IPS-18a (cell line): Measurements from ENCODE around the gene SAMD3.
"Not testable (repeated sequence)": the region's sequence is repeated elsewhere in the genome, so short reads cannot be mapped to it uniquely, and the experiment has no call there.

ENCODE experiments used
- H3K27ac ChIP-seq: one replicate; pipeline ENCODE4 v1.5.1; 2013; ENCODE audit warnings: low read length
- H3K27me3 ChIP-seq: one replicate; pipeline ENCODE4 v1.6.1; 2013; ENCODE audit warnings: mild to moderate bottlenecking, low read length; ENCODE audit not compliant: control insufficient read depth, insufficient read depth
- H3K36me3 ChIP-seq: one replicate; pipeline ENCODE4 v1.6.1; 2013; ENCODE audit warnings: low read depth, low read length; ENCODE audit not compliant: control insufficient read depth
- H3K4me1 ChIP-seq: one replicate; pipeline ENCODE4 v1.6.1; 2013; ENCODE audit warnings: low read depth, low read length; ENCODE audit not compliant: control insufficient read depth
- H3K4me3 ChIP-seq: one replicate; pipeline ENCODE4 v1.5.1; 2013; ENCODE audit warnings: low read length
- H3K9ac ChIP-seq: one replicate; pipeline ENCODE4 v1.6.1; 2013; ENCODE audit warnings: mild to moderate bottlenecking, low read length, moderate library complexity
- H3K9me3 ChIP-seq: one replicate; pipeline ENCODE4 v1.6.1; 2013; ENCODE audit warnings: low read depth, low read length; ENCODE audit not compliant: control insufficient read depth

The SAMD3 gene

GRCh38 chr6:130244728-130245127 lies 22.0 kb upstream of the SAMD3 start:
- H3K9ac ChIP-seq, result no peak overlapping the region
- H3K4me1 ChIP-seq, result no peaks in the 10 kb centered on the region
- H3K9me3 ChIP-seq, result no peaks in the 10 kb centered on the region
- no peaks in the 10 kb centered on the region for H3K27me3 ChIP-seq
- no peaks in the 10 kb centered on the region for H3K36me3 ChIP-seq
- H3K27ac ChIP-seq, result no peak overlapping the region
- H3K4me3 ChIP-seq, result no peak overlapping the region

- Histone ChIP-seq H3K4me3 (no peak overlapping the region), H3K27ac (no peak overlapping the region), H3K4me1 (no peaks in the 10 kb centered on the region), H3K27me3 (no peaks in the 10 kb centered on the region), H3K9ac (no peak overlapping the region), H3K36me3 (no peaks in the 10 kb centered on the region), H3K9me3 (no peaks in the 10 kb centered on the region)
Measured at GRCh38 chr6:130240232-130240631, 17.5 kb upstream of the SAMD3 start.

- Histone ChIP-seq H3K9me3 (no peaks in the 10 kb centered on the region), H3K36me3 (no peaks in the 10 kb centered on the region), H3K4me1 (no peaks in the 10 kb centered on the region), H3K27me3 (no peaks in the 10 kb centered on the region), H3K4me3 (no peak overlapping the region), H3K27ac (no peak overlapping the region), H3K9ac (no peak overlapping the region)
Measured at GRCh38 chr6:130239755-130240154, 17.0 kb upstream of the SAMD3 start.

GRCh38 chr6:130233330-130233729 lies 10.6 kb upstream of the SAMD3 start:
- Histone ChIP-seq H3K36me3 (no peaks in the 10 kb centered on the region), H3K9me3 (no peaks in the 10 kb centered on the region), H3K4me3 (no peak overlapping the region), H3K27ac (no peak overlapping the region), H3K9ac (no peak overlapping the region), H3K4me1 (peaks cover 12% of the 10 kb centered on the region), H3K27me3 (no peaks in the 10 kb centered on the region)

- H3K36me3 ChIP-seq, H3K9me3 ChIP-seq, H3K27ac ChIP-seq, H3K4me3 ChIP-seq, H3K9ac ChIP-seq, H3K27me3 ChIP-seq: not testable (repeated sequence)
- peaks cover 12% of the 10 kb centered on the region for H3K4me1 ChIP-seq
Measured at GRCh38 chr6:130230531-130230930, 7.8 kb upstream of the SAMD3 start.

GRCh38 chr6:130229645-130230044 lies 6.9 kb upstream of the SAMD3 start:
- Histone ChIP-seq H3K9me3 (no peaks in the 10 kb centered on the region), H3K36me3 (no peaks in the 10 kb centered on the region), H3K4me3 (no peak overlapping the region), H3K27ac (no peak overlapping the region), H3K27me3 (no peaks in the 10 kb centered on the region), H3K9ac (no peak overlapping the region), H3K4me1 (peaks cover 12% of the 10 kb centered on the region)

- H3K27me3 ChIP-seq, result no peaks in the 10 kb centered on the region
- H3K9me3 ChIP-seq, result no peaks in the 10 kb centered on the region
- no peaks in the 10 kb centered on the region for H3K36me3 ChIP-seq
- no peak overlapping the region for H3K9ac ChIP-seq
- no peak overlapping the region for H3K4me3 ChIP-seq
- no peaks in the 10 kb centered on the region for H3K4me1 ChIP-seq
- no peak overlapping the region for H3K27ac ChIP-seq
Measured at GRCh38 chr6:130223508-130223907, 757 bp upstream of the SAMD3 start.

GRCh38 chr6:130218134-130218533 lies 4.6 kb downstream of the SAMD3 start:
- peaks cover 8% of the 10 kb centered on the region for H3K4me1 ChIP-seq
- H3K36me3 ChIP-seq, result no peaks in the 10 kb centered on the region
- no peaks in the 10 kb centered on the region for H3K27me3 ChIP-seq
- no peak overlapping the region for H3K27ac ChIP-seq
- H3K9ac ChIP-seq, result no peak overlapping the region
- no peaks in the 10 kb centered on the region for H3K9me3 ChIP-seq
- no peak overlapping the region for H3K4me3 ChIP-seq

GRCh38 chr6:130216620-130217019 lies 6.1 kb downstream of the SAMD3 start:
- H3K27ac ChIP-seq, result no peak overlapping the region

GRCh38 chr6:130215526-130215925 lies 7.2 kb downstream of the SAMD3 start:
- H3K27ac ChIP-seq, result no peak overlapping the region
- H3K9ac ChIP-seq, result no peak overlapping the region
- no peaks in the 10 kb centered on the region for H3K36me3 ChIP-seq
- no peaks in the 10 kb centered on the region for H3K9me3 ChIP-seq
- peaks cover 8% of the 10 kb centered on the region for H3K4me1 ChIP-seq
- H3K4me3 ChIP-seq, result no peak overlapping the region
- H3K27me3 ChIP-seq, result no peaks in the 10 kb centered on the region

More at GRCh38 chr6:130216620-130217019, 6.1 kb downstream of the SAMD3 start:
- Histone ChIP-seq H3K9ac (no peak overlapping the region), H3K27me3 (no peaks in the 10 kb centered on the region), H3K9me3 (no peaks in the 10 kb centered on the region), H3K4me1 (peaks cover 8% of the 10 kb centered on the region), H3K4me3 (no peak overlapping the region), H3K36me3 (no peaks in the 10 kb centered on the region)

GRCh38 chr6:130212215-130212874 lies 10.4 kb downstream of the SAMD3 start:
- no peaks in the 10 kb centered on the region for H3K36me3 ChIP-seq
- H3K9me3 ChIP-seq, result no peaks in the 10 kb centered on the region
- H3K27me3 ChIP-seq, result no peaks in the 10 kb centered on the region
- peaks cover 8% of the 10 kb centered on the region for H3K4me1 ChIP-seq
- H3K4me3 ChIP-seq, result no peak overlapping the region
- no peak overlapping the region for H3K27ac ChIP-seq
- no peak overlapping the region for H3K9ac ChIP-seq

GRCh38 chr6:130211691-130212090 lies 11.1 kb downstream of the SAMD3 start:
- peaks cover 8% of the 10 kb centered on the region for H3K4me1 ChIP-seq
- H3K27ac ChIP-seq, result no peak overlapping the region
- no peaks in the 10 kb centered on the region for H3K27me3 ChIP-seq
- no peaks in the 10 kb centered on the region for H3K9me3 ChIP-seq
- H3K9ac ChIP-seq, result no peak overlapping the region
- no peaks in the 10 kb centered on the region for H3K36me3 ChIP-seq
- no peak overlapping the region for H3K4me3 ChIP-seq
